NB4 (cell line): ENCODE data around the gene TRAPPC3.

Source experiments
- DNase-seq: peaks from one replicate; pipeline ENCODE4 v3.0.0; 2010; ENCODE audit warnings: low read depth
- H3K4me3 ChIP-seq: one replicate; pipeline ENCODE4 v1.5.1; 2011; ENCODE audit warnings: mild to moderate bottlenecking, low read depth, low read length, moderate library complexity
- MAX ChIP-seq: IDR thresholded peaks from 2 replicates; pipeline ENCODE4 v1.6.1; 2011; ENCODE audit warnings: low read depth, low read length
- MYC ChIP-seq: IDR thresholded peaks from 2 replicates; pipeline ENCODE4 v1.6.1; 2011; ENCODE audit warnings: low read depth, low read length
- POLR2A ChIP-seq: IDR thresholded peaks from 2 replicates; pipeline ENCODE4 v1.6.1; 2011; ENCODE audit warnings: mild to moderate bottlenecking; ENCODE audit not compliant: insufficient read length; ENCODE audit errors: extremely low read depth
- TF ChIP-seq, protein P1 (sequence below): IDR thresholded peaks from one replicate; pipeline ENCODE4 v1.5.1; 2012; ENCODE audit warnings: low read depth, low read length

The TRAPPC3 gene

GRCh38 chr1:36095760-36096405, 53.4 kb downstream of the TRAPPC3 start:
- H3K4me3 ChIP-seq: no peak overlapping the region
- DNase-seq: peak; percentile 51
- TF ChIP-seq MYC: no peak
- TF ChIP-seq MAX: no peak
- TF ChIP-seq, protein P1, sequence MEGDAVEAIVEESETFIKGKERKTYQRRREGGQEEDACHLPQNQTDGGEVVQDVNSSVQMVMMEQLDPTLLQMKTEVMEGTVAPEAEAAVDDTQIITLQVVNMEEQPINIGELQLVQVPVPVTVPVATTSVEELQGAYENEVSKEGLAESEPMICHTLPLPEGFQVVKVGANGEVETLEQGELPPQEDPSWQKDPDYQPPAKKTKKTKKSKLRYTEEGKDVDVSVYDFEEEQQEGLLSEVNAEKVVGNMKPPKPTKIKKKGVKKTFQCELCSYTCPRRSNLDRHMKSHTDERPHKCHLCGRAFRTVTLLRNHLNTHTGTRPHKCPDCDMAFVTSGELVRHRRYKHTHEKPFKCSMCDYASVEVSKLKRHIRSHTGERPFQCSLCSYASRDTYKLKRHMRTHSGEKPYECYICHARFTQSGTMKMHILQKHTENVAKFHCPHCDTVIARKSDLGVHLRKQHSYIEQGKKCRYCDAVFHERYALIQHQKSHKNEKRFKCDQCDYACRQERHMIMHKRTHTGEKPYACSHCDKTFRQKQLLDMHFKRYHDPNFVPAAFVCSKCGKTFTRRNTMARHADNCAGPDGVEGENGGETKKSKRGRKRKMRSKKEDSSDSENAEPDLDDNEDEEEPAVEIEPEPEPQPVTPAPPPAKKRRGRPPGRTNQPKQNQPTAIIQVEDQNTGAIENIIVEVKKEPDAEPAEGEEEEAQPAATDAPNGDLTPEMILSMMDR: no peak
- no peak for TF ChIP-seq POLR2A

- DNase-seq: no peak
- H3K4me3 ChIP-seq: no peak overlapping the region
- TF ChIP-seq POLR2A (no peak), MYC (no peak), MAX (no peak)
- TF ChIP-seq, protein P1: no peak
These were observed 54.6 kb downstream of the TRAPPC3 start for GRCh38 chr1:36094621-36095061.

- H3K4me3 ChIP-seq: no peak overlapping the region
- no peak for DNase-seq
- TF ChIP-seq, protein P1: no peak
- TF ChIP-seq MAX: no peak
- TF ChIP-seq POLR2A: no peak
- TF ChIP-seq MYC: no peak
These were observed 55.4 kb downstream of the TRAPPC3 start for GRCh38 chr1:36093929-36094328.

DNA sequence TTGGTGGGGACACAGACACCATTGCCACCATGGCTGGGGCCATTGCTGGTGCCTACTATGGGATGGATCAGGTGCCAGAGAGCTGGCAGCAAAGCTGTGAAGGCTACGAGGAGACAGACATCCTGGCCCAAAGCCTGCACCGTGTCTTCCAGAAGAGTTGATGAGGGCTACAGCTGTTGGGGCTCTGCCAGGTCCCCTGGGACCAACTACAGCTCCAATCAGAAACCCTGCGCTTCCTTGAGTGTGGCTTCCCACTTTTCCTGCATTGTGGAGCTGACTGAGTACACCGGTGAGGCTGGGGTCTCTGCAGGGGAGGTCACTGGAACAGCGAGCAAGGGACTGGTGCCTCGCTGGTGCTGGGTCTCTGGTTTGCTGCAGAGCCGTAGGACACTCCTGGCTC, 56.1 kb downstream of the TRAPPC3 start:
- TF ChIP-seq, protein P1: no peak
- TF ChIP-seq MAX (no peak), MYC (no peak), POLR2A (no peak)
- no peak overlapping the region for H3K4me3 ChIP-seq
- no peak for DNase-seq

DNA sequence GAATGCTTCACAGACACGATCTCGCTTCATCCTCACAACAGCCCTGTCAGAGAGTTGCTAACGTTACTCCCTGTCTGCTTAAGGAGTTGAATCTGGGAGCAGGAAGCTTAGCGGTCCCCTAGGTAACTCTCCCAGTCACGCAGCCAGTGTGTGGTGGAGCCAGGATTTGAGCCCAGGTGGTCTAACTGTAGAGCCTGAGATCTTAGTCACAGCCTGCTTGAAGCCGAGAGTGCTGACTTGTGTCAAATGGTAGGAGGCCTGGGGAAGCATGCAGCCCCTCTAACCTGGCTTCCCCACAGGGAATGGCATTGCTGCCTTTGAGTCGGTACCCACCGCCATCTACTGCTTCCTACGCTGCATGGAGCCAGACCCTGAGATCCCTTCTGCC, 56.5 kb downstream of the TRAPPC3 start:
- no peak overlapping the region for H3K4me3 ChIP-seq
- TF ChIP-seq MYC: no peak
- TF ChIP-seq, protein P1: no peak
- no peak for TF ChIP-seq MAX
- no peak for TF ChIP-seq POLR2A
- DNase-seq: no peak
